K562 (cell line): ENCODE results near the gene MYO15A. TPM values are rescaled to one million over a fixed set of nuclear protein-coding genes. Genes with fewer than 3 reads are reported as not detected.

Source experiments
- DDX20 ChIP-seq: fragments of 450-650 bp; IDR thresholded peaks from 2 replicates; pipeline ENCODE4 v1.6.1; 2016; ENCODE audit warnings: missing genetic modification characterization, low read depth, mild to moderate bottlenecking, missing compliant biosample characterization, moderate library complexity
- ELF4 ChIP-seq: fragments of 450-650 bp; formaldehyde crosslinking; IDR thresholded peaks from 2 replicates; pipeline ENCODE4 v1.4.0; 2022; ENCODE audit warnings: missing genetic modification characterization
- FOXA1 ChIP-seq: fragments of 450-650 bp; IDR thresholded peaks from 2 replicates; pipeline ENCODE4 v1.6.1; 2016; ENCODE audit warnings: mild to moderate bottlenecking, borderline replicate concordance
- PML ChIP-seq: IDR thresholded peaks from 2 replicates; pipeline ENCODE4 v1.6.1; 2012; ENCODE audit warnings: low read length, inconsistent platforms
- SMARCA4 ChIP-seq: fragments of 450-650 bp; IDR thresholded peaks from 2 replicates; pipeline ENCODE4 v1.6.1; 2016
- TFAM ChIP-seq: fragments of 250-450 bp; sonication (Bioruptor Pico); conservative IDR thresholded peaks from 2 replicates; pipeline ENCODE4 v1.5.0; 2021; ENCODE audit warnings: mild to moderate bottlenecking, moderate library complexity
- ZFPM2 ChIP-seq: fragments of 250-450 bp; sonication (Bioruptor Pico); IDR thresholded peaks from 2 replicates; pipeline ENCODE4 v1.5.1; 2022; ENCODE audit warnings: mild to moderate bottlenecking
- ZNF124 ChIP-seq: sonication (generic); formaldehyde crosslinking; IDR thresholded peaks from 2 replicates; pipeline ENCODE4 v1.8.1; 2022; ENCODE audit warnings: missing genetic modification reagents
- ZNF408 ChIP-seq: fragments of 250-450 bp; sonication (Bioruptor Pico); IDR thresholded peaks from 2 replicates; pipeline ENCODE4 v1.4.0; 2020; ENCODE audit warnings: low read depth, mild to moderate bottlenecking, moderate library complexity
- ZNF79 ChIP-seq: fragments of 250-450 bp; sonication (Bioruptor Pico); IDR thresholded peaks from 2 replicates; pipeline ENCODE4 v1.4.0; 2020; ENCODE audit warnings: low read depth, mild to moderate bottlenecking, moderate library complexity
- polyA plus RNA-seq, 8 experiments: library from polyadenylated mRNA; depleted of rRNA in 4 of 8; stranded (reverse) in 5 of 8; unstranded in 3 of 8; fragments of >200 nt; fragmentation: Nextera tagmentation in 2 of 8; fragmentation: Illumina TruSeq in 1 of 8; extraction: Ambion mirVana in 2 of 8; extraction: Trizol in 1 of 8; gene quantifications; 2 replicates each; pipeline versions ENCODE4 v1.2.1 to v1.2.3, GENCODE V29; 2011 to 2014; ENCODE audit warnings: inconsistent platforms in 1 of 8, missing spikeins in 1 of 8
- total RNA-seq, 7 experiments: library from RNA; depleted of rRNA in 6 of 7; stranded (reverse); fragments of >200 nt in 6 of 7; fragmentation: Illumina TruSeq in 2 of 7; extraction: Trizol in 2 of 7; gene quantifications; 2 replicates each; pipeline versions ENCODE4 v1.2.1 to v1.2.3, GENCODE V29; 2011 to 2021; ENCODE audit warnings: low replicate concordance in 1 of 7
- TF ChIP-seq, protein P1 (sequence below): fragments of 200-800 bp; sonication (Bioruptor generic); IDR thresholded peaks from 2 replicates; pipeline ENCODE4 v1.6.1; 2016; ENCODE audit warnings: missing genetic modification characterization, missing compliant biosample characterization
- TF ChIP-seq, protein P2 (sequence below): fragments of 250-450 bp; sonication (Bioruptor Pico); IDR thresholded peaks from 2 replicates; pipeline ENCODE4 v1.4.0; 2020; ENCODE audit warnings: mild to moderate bottlenecking

MYO15A gene
- total and polyA plus RNA-seq, 9 of the 15 experiments (the other 6 are each of a cell fraction or from before 2014, with no cell fraction given), result 0.05 to 0.88 (median 0.14) TPM; not detected in 1

DNA sequence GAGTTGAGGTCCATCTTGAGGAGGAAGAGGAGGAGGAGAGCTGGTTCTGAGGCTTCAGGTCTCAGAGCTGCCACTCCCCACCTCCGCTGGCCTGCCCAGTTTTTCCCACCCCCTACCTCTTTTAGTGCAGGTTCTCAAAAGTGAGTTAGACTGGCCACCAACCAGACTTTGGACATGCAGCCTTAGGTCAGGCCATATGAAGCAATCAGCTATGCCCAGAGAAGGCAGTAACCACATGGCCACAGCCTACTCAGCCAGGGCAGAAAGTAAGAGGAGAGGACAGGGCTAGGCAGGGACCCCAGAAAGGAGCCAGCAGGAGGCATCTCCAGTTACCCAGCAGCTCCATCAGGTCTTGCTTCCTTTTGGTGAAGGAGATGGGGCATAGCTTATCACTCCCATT, 9.0 kb downstream of the MYO15A start (continued):
- TF ChIP-seq, protein P1, sequence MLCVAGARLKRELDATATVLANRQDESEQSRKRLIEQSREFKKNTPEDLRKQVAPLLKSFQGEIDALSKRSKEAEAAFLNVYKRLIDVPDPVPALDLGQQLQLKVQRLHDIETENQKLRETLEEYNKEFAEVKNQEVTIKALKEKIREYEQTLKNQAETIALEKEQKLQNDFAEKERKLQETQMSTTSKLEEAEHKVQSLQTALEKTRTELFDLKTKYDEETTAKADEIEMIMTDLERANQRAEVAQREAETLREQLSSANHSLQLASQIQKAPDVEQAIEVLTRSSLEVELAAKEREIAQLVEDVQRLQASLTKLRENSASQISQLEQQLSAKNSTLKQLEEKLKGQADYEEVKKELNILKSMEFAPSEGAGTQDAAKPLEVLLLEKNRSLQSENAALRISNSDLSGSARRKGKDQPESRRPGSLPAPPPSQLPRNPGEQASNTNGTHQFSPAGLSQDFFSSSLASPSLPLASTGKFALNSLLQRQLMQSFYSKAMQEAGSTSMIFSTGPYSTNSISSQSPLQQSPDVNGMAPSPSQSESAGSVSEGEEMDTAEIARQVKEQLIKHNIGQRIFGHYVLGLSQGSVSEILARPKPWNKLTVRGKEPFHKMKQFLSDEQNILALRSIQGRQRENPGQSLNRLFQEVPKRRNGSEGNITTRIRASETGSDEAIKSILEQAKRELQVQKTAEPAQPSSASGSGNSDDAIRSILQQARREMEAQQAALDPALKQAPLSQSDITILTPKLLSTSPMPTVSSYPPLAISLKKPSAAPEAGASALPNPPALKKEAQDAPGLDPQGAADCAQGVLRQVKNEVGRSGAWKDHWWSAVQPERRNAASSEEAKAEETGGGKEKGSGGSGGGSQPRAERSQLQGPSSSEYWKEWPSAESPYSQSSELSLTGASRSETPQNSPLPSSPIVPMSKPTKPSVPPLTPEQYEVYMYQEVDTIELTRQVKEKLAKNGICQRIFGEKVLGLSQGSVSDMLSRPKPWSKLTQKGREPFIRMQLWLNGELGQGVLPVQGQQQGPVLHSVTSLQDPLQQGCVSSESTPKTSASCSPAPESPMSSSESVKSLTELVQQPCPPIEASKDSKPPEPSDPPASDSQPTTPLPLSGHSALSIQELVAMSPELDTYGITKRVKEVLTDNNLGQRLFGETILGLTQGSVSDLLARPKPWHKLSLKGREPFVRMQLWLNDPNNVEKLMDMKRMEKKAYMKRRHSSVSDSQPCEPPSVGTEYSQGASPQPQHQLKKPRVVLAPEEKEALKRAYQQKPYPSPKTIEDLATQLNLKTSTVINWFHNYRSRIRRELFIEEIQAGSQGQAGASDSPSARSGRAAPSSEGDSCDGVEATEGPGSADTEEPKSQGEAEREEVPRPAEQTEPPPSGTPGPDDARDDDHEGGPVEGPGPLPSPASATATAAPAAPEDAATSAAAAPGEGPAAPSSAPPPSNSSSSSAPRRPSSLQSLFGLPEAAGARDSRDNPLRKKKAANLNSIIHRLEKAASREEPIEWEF (CRISPR knock-in tag), result no peak
- TF ChIP-seq ZNF408 (CRISPR knock-in tag) (no peak), FOXA1 (no peak), ZNF124 (CRISPR knock-in tag) (no peak), ZNF79 (no peak), PML (no peak), ZFPM2 (CRISPR knock-in tag) (no peak), DDX20 (no peak), ELF4 (CRISPR knock-in tag) (no peak), SMARCA4 (no peak), TFAM (no peak)
- TF ChIP-seq, protein P2, sequence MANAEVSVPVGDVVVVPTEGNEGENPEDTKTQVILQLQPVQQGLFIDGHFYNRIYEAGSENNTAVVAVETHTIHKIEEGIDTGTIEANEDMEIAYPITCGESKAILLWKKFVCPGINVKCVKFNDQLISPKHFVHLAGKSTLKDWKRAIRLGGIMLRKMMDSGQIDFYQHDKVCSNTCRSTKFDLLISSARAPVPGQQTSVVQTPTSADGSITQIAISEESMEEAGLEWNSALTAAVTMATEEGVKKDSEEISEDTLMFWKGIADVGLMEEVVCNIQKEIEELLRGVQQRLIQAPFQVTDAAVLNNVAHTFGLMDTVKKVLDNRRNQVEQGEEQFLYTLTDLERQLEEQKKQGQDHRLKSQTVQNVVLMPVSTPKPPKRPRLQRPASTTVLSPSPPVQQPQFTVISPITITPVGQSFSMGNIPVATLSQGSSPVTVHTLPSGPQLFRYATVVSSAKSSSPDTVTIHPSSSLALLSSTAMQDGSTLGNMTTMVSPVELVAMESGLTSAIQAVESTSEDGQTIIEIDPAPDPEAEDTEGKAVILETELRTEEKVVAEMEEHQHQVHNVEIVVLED (CRISPR knock-in tag), result no peak
- TF ChIP-seq, all 486 proteins: peak for 0
